ENCODE data around the gene LCE3B.
A peak's percentile ranks its signal among the peaks of the same experiment; 100 is the strongest.
"Not testable (repeated sequence)": the region's sequence is repeated elsewhere in the genome, so short reads cannot be mapped to it uniquely, and the experiment has no call there.

The LCE3B gene

DNA sequence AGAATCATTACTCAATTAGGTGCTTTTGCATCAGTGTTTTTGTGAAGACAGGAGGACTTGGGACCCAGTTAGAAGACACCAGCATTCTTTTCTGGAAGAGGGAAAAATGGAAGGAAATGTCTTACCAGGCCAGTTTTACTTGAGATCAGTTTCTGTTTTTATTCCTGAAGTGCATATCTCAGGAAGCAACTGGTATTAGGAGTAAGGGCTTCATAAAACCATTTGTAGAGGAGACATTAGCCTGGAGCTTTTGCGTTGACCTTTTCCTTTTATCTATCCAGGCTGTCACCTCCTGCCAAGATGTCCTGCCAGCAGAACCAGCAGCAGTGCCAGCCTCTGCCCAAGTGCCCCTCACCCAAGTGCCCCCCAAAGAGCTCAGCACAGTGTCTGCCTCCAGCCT, at the start of gene LCE3B:
LCE3B (plus strand) TSS at position 301 of the 400 bp plus-strand sequence; CDS start at position 301, 0 bp downstream.
- DNase-seq: no peak

GRCh38 chr1:152565115-152565514, 48.5 kb upstream of the LCE3B start:
- no peak for DNase-seq

DNA sequence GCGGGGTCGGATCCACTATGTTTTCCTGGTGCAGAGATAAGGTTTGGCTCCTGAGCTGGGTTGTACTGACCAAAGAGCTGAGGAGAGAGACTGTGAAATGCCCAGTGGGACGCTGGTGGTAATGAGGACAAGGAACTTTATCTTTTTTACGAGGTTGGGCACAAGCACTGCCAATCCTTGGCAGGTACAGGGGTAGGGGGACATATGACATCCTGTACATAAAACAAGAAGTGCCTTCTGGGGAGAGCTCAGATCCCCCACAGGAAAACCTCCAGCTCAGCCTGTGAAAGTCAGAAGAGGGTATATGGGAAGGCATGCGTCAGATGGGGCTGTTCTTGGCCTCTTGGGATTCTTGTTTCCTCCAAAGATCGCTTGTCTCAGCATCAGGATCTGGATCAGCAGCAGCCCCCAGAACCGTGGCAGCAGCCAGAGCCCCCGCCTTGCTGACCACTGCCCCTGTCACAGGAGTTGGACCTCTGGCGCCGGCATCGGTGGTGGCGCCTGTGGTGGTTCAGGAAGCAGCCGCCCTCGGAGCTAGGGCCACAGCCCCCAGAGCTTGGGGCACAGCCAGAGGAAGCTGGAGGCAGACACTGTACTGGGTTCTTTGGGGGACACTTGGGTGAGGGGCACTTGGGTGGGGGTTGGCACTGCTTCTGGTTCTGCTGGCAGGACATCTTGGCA, 47.9 kb upstream of the LCE3B start:
- DNase-seq: no peak

DNA sequence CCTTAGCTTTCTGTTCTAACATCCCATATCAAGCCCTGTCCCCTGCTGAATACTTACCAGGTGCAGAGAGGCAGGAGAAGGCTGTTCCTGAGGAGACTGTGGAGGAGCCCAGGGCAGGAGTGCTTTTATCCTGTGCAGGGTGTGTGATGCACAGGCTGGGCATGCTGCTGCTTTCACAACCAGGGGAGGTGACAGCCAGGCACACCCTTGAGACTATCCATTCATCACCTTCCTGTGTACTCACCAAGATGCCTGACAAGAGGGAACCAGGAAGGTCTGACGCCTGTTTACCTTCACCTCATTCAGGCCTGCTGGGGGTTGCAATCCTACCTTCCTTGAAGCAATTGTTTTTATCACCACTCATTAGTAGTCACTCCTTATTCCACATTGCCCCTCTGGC, 46.9 kb upstream of the LCE3B start, which contains the start of gene LCE3E:
LCE3E (minus strand) TSS at position 100 of the 400 bp plus-strand sequence. CDS start 572 bp downstream, outside the sequence.
- no peak for DNase-seq

- no peak for DNase-seq
Observed at GRCh38 chr1:152577168-152577567, 36.4 kb upstream of the LCE3B start.

GRCh38 chr1:152579526-152579925, 34.1 kb upstream of the LCE3B start:
- not testable (repeated sequence) for DNase-seq

DNA sequence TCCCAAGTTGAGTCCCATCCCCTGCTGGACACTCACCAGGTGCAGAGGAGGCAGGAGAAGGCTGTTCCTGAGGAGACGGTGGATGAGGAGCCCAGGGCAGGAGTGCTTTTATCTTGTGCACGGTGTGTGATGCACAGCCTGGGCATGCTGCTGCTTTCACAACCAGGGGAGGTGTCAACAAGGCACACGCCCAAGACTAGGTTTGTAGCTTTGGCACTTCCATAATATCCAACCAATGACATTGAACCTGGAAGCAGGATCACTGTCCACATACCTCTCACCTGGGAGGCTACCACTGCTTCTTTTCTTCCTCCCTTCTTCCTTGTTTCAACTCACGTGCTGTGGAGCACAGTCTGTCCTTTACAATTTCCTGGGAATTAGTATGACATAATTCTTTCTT, 33.2 kb upstream of the LCE3B start, which contains the start of gene LCE3D:
LCE3D (minus strand) TSS at position 84 of the 400 bp plus-strand sequence. CDS start 580 bp downstream, outside the sequence.
- DNase-seq: no peak

DNA sequence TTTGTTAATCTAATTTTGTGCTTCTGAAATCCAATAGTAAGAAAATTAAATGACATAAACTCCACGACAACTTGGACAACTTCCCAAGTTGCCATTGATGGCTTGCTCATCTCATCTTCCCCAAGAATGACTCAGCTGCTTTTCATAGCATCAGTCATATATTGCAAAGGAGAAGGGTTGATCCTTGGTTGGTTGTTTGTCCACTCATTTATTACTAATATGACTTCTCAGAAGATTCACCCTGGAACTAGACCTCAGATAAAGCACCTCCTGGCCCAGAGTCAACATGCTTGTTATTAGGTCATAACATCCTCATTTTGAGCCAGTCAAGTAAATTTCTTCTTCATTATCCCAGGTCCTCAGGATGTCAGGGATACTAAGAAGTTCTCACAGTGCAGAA, 31.0 kb upstream of the LCE3B start:
- DNase-seq: no peak

- no peak for DNase-seq
Observed at GRCh38 chr1:152585586-152585985, 28.0 kb upstream of the LCE3B start.

GRCh38 chr1:152596986-152597385, 16.6 kb upstream of the LCE3B start:
- no peak for DNase-seq

GRCh38 chr1:152599934-152600333, 13.7 kb upstream of the LCE3B start, which contains the start of gene LCE3C:
LCE3C (plus strand) TSS chr1:152600234; CDS start chr1:152600732, 498 bp downstream.
- no peak for DNase-seq

DNA sequence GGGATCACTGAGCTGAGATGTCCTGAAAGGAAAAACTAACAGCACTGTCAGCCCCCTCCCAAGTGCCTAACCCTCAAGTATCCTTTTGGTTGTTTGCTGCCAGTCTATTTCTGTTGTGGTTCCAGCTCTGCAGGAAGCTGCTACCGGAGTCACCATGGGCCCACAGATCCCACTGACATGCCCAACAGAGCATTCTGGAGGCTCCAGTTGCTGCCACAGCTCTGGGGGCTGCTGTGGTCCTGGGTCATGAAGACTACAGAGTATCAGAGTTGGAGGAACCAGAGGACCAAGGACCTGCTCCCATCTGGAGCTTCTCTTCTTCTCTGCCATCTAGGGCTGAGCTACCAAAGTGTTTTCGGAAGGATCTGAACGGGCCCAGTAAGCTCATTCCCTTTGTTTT, 8.4 kb downstream of the LCE3B start:
- no peak for DNase-seq

DNA sequence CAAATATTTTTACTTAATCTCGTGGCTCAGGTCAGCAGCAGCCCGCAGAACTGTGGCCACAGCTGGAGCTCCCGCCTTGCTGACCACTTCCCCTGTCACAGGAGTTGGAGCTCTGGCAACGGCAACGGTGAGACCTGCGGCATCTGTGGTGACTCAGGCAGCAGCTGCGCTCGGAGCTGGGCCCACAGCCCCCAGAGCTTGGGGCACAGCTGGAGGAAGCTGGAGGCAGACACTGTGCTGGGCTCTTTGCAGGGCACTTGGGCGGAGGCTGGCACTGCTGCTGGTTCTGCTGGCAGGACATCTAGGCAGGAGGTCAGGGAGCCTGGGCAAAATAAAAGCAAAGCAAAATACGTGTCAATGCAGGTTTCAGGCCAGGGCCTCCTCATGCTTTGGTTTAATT, 9.2 kb downstream of the LCE3B start, which contains the start of gene LCE3A:
LCE3A (minus strand) TSS at position 301 of the 400 bp plus-strand sequence; CDS start at position 301, 0 bp downstream.
- DNase-seq: peak; percentile 84

- DNase-seq: no peak
Observed at GRCh38 chr1:152623203-152623844, 9.7 kb downstream of the LCE3B start.

DNA sequence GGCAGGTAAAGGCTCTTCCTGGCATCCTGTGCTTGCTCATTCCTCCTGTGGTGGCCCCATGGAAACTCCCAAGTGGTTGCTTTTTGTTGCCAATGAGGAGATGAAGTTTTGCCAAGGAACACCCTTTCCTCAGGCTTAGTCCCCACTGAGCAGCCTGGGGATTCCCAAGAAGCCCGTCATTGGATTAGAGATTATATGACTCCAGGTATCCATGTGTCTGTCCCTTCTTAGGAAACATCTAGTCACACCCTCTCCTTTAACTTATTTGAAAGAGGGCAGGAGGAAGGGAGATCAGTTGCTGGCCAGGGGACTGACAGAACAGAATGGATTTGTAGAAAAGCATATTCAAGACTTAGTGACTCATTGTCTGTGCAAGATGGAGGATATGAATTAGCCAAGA, 13.1 kb downstream of the LCE3B start:
- DNase-seq: no peak

DNA sequence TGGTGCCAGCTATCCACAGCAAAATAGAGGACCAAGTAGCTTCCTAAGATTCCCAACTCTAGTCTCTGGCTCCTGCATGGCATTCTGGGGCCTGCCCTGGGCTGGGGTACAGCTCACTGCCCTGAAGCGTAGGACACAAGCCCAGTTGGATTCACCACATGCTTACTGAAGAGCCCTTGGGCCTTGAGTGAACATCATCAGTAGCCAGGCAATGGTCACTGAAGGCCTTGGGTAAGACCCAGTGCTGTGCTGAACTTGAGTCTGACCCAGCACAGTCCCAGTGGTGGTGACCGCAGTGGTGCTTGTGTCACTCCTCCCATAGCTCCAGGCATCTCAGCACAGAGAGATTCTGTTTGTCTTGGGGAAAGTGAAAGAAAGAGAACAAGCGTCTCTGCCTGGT, 17.0 kb downstream of the LCE3B start:
- no peak for DNase-seq

GRCh38 chr1:152640351-152640750, 26.7 kb downstream of the LCE3B start:
- no peak for DNase-seq

DNA sequence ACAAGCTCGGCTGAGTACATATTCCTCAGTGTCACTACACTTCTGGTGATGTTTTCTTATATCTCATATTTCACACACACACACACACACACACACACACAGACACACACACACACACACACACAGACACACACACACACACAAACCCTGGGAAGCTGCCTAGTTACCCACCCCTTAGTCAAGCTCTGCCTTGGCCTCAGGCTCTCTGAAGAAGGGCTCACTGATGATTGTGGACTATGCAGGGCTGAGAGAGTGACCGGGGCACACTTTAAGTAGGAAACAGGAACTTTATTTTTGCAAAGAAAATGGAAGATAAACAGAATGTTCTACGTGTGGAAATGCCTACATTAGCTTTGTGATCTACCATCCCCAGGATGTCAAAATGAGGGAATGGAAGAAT, 30.3 kb downstream of the LCE3B start:
- no peak for DNase-seq

- DNase-seq: no peak
Observed at GRCh38 chr1:152645146-152645545, 31.5 kb downstream of the LCE3B start.

DNA sequence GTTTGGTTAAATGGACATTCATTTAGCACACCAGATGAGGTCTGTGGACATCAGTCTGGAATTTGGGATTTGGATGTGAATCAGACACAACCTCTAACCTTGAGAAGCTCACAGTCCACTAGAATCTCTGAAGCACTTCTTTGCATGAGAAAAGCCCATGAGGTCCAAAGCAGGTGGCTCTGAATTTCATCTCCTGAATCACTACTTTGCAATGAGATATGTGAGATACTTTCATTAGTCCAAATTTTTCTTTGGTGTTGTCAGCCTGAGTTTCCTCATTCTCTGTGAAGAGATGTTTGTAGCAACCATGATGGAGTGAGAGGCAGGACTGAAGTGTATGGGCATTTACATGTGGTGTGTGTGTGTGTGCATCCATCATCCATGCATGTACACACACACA, 33.0 kb downstream of the LCE3B start:
- DNase-seq: no peak

DNA sequence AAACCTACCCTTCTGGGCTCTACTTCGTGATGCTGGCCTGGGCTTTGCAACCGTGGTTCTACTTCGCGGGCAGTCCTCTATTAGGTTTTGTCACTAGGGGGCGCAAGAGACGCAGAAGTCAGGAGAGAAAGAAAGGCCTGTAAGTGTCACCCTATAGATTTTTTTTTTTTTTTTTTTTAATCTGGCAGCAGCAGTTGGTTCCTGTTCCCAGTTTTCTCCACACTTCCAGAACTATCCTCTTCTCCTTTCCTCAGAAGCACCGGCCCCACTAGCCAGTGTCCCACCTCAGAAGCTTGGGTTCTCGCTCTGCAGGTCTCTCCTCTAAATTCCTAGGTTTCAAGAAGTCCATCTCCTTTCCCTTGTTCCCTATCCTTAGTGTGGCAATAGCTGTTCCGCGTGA, 40.5 kb downstream of the LCE3B start:
- peak; percentile 87 for DNase-seq

DNA sequence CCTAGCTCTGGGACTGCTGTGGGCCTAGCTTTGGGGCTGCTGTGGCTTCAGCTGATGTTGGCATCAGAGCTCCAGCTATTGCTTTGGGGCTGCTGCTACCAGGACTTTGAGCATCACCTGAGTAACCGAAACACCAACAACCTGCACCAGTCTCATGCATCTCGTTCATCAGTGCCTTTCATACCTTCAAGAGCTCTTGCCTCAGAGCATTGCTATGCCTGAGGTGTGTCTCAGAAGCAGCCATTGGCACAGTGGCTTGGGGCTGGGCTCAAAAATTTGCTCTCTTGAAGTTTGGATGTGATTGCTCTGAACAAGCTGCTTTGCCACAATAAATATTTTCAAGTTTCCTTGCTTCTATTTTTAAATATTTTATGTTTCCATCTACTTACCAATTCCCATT, 42.8 kb downstream of the LCE3B start:
- no peak for DNase-seq

DNA sequence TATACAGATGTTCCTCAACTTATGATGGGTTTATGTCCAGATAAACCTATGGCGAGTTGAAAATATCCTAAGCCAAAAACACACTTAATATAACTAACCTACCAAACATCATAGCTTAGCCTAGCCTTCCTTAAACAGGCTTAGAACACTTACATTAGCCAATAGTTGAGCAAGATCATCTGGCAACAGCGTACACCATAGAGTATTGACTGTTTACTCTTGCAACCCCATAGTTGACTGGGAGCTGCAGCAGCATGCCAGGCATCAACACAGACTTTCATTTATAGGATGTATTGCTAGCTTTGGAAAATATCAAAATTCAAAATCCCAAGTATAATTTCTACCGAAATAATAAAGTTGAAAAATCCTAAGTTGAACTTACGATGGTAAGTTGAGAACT, 44.1 kb downstream of the LCE3B start:
- DNase-seq: no peak

GRCh38 chr1:152658649-152659048, 45.0 kb downstream of the LCE3B start:
- DNase-seq: no peak
